NCI-H2171 (cell line): ENCODE data around the gene CCBE1.

ENCODE experiments used
- DNase-seq: peaks from one replicate; lab custom pipeline; 2025; lab: John Stamatoyannopoulos, UW

The CCBE1 gene

GRCh38 chr18:59492756-59493421 lies 204.3 kb downstream of the CCBE1 start:
- no peak for DNase-seq

- DNase-seq: no peak
These were observed 208.3 kb downstream of the CCBE1 start for GRCh38 chr18:59488899-59489298.

- no peak for DNase-seq
These were observed 211.8 kb downstream of the CCBE1 start for GRCh38 chr18:59485382-59485781.

- DNase-seq: no peak
These were observed 212.5 kb downstream of the CCBE1 start for GRCh38 chr18:59484561-59485328.

GRCh38 chr18:59484131-59484530 lies 213.1 kb downstream of the CCBE1 start:
- no peak for DNase-seq

GRCh38 chr18:59481436-59481835 lies 215.8 kb downstream of the CCBE1 start:
- DNase-seq: no peak

GRCh38 chr18:59479776-59480175 lies 217.4 kb downstream of the CCBE1 start:
- no peak for DNase-seq

GRCh38 chr18:59478591-59478990 lies 218.6 kb downstream of the CCBE1 start:
- DNase-seq: no peak

- no peak for DNase-seq
These were observed 219.4 kb downstream of the CCBE1 start for GRCh38 chr18:59477849-59478248.

GRCh38 chr18:59470561-59471121 lies 226.6 kb downstream of the CCBE1 start:
- DNase-seq: no peak

- no peak for DNase-seq
These were observed 227.6 kb downstream of the CCBE1 start for GRCh38 chr18:59469463-59470180.

GRCh38 chr18:59468821-59469220 lies 228.4 kb downstream of the CCBE1 start:
- peak; percentile 13 for DNase-seq

GRCh38 chr18:59467497-59467896 lies 229.7 kb downstream of the CCBE1 start:
- DNase-seq: no peak

- no peak for DNase-seq
These were observed 230.2 kb downstream of the CCBE1 start for GRCh38 chr18:59466980-59467379.

GRCh38 chr18:59464486-59464885 lies 232.7 kb downstream of the CCBE1 start:
- no peak for DNase-seq

GRCh38 chr18:59461171-59461570 lies 236.1 kb downstream of the CCBE1 start:
- DNase-seq: no peak

GRCh38 chr18:59460072-59460420 lies 237.2 kb downstream of the CCBE1 start:
- DNase-seq: no peak

GRCh38 chr18:59459369-59460071 lies 237.7 kb downstream of the CCBE1 start:
- DNase-seq: peak; percentile 14

- DNase-seq: no peak
These were observed 238.6 kb downstream of the CCBE1 start for GRCh38 chr18:59458575-59458974.

- DNase-seq: no peak
These were observed 240.6 kb downstream of the CCBE1 start for GRCh38 chr18:59456657-59457056.

- DNase-seq: no peak
These were observed 241.4 kb downstream of the CCBE1 start for GRCh38 chr18:59455728-59456276.
